Measurements from ENCODE around the gene ST3GAL4. TPM values are rescaled to one million over a fixed set of nuclear protein-coding genes. Genes with fewer than 3 reads are reported as not detected.
"Not testable (repeated sequence)": the region's sequence is repeated elsewhere in the genome, so short reads cannot be mapped to it uniquely, and the experiment has no call there.

The ST3GAL4 gene
- total and polyA plus RNA-seq, 10 of the 15 experiments (the other 5 are each of a cell fraction or from before 2014, with no cell fraction given) = 3.8 to 8.1 (median 6.5) TPM; not detected in 2

- in situ Hi-C loops (cut with MboI) = no loop called here
- Histone ChIP-seq H3K4me3 (no peak overlapping the region), H3K27ac (ENCODE audit: control insufficient read depth, insufficient read depth) (no peak overlapping the region), H3K9me3 (replicated peaks; ENCODE audit: control insufficient read depth, insufficient read depth, low read length) (no peaks in the 10 kb centered on the region; the same call in 2 of the 3 replicates), H4K20me1 (ENCODE audit: control insufficient read depth, insufficient read depth) (no peaks in the 10 kb centered on the region), H2AFZ (ENCODE audit: control insufficient read depth, low read depth, low read length) (no peak overlapping the region), H3K4me2 (ENCODE audit: control insufficient read depth, insufficient read depth) (peak overlapping the region; percentile 19), H3K4me1 (ENCODE audit: control insufficient read depth, insufficient read depth, low read length) (peaks cover 39% of the 10 kb centered on the region), H3K79me2 (ENCODE audit: control insufficient read depth, insufficient read depth, low read length) (peaks cover 24% of the 10 kb centered on the region), H3K27me3 (replicated peaks in 1 of 2; ENCODE audit: control insufficient read depth in 2 of 2, insufficient read depth in 2 of 2, low read length in 1 of 2) (no peaks in the 10 kb centered on the region), H3K36me3 (ENCODE audit: control insufficient read depth in 2 of 2, insufficient read depth in 2 of 2, low read length in 1 of 2) (peaks cover 1 to 14% of the 10 kb centered on the region in 2 experiments; a peak in 1 of 4 replicates), H3K9ac (ENCODE audit: control insufficient read depth, insufficient read depth, low read length) (no peak overlapping the region)
- DNase-seq (ENCODE audit: low read depth, low spot score) (no peak), ATAC-seq (no peak), FAIRE-seq (no peak)
- RAD21 ChIA-PET (ENCODE audit: unreplicated experiment) = interaction anchor here (0.6 to 1.2 kb wide), 2 partner anchors 27 to 173 kb away, joined by 3 to 4 read pairs; no protein-coding TSS in a partner anchor
- POLR2A ChIA-PET = interaction anchor here (1.0 kb wide), 1 partner anchor 13 kb away, joined by 3 read pairs; no protein-coding TSS in a partner anchor
- SMC1A ChIA-PET (ENCODE audit: uncharacterized antibody, unreplicated experiment) = interaction anchor here (0.7 to 6.5 kb wide), 5 partner anchors 11 to 176 kb away, joined by 3 to 78 read pairs (median 9); no protein-coding TSS in a partner anchor
- CTCF ChIA-PET = interaction anchor here (0.8 to 10.0 kb wide), 11 partner anchors 9 to 682 kb away, joined by 3 to 232 read pairs (median 4); no protein-coding TSS in a partner anchor
- no peak for TF ChIP-seq CBFB (IDR thresholded peaks at IDR 0.05; ENCODE audit: low read depth)
- no peak for TF ChIP-seq SP1 (IDR thresholded peaks at IDR 0.05; ENCODE audit: low read depth, low read length)
- no peak for TF ChIP-seq ZBTB33 (IDR thresholded peaks at IDR 0.05)
- TF ChIP-seq ATF7 (IDR thresholded peaks at IDR 0.05; ENCODE audit: low read depth) = no peak
- no peak for TF ChIP-seq BCL3 (IDR thresholded peaks at IDR 0.05; ENCODE audit: borderline replicate concordance, insufficient read depth, low read depth, low read length, poor library complexity, severe bottlenecking)
- no peak for TF ChIP-seq TCF3 (IDR thresholded peaks at IDR 0.05; ENCODE audit: borderline replicate concordance, insufficient read depth, low read depth, low read length)
- TF ChIP-seq MTA2 (IDR thresholded peaks at IDR 0.05; ENCODE audit: low read depth) = no peak
- no peak for TF ChIP-seq CBX3 (IDR thresholded peaks at IDR 0.05; ENCODE audit: borderline replicate concordance, low read depth)
- TF ChIP-seq JUND (IDR thresholded peaks at IDR 0.05; ENCODE audit: low read depth, low read length) = no peak
- no peak for TF ChIP-seq ZNF274 (IDR thresholded peaks at IDR 0.05; ENCODE audit: insufficient read depth, insufficient read length)
- no peak for TF ChIP-seq RUNX3 (IDR thresholded peaks at IDR 0.05; ENCODE audit: low read length)
- no peak for TF ChIP-seq NR2C2 (IDR thresholded peaks at IDR 0.05; ENCODE audit: borderline replicate concordance, control insufficient read depth, insufficient read length, low read depth)
- BruUV-seq (replicated peaks) = TSS peak; percentile 13
- intact Hi-C loops (cut with micrococcal nuclease; ENCODE audit: unreplicated experiment) = no loop called here
- 97% methylated on average over 4 of the region's 4 CpGs for WGBS (ENCODE audit: insufficient coverage, insufficient replicate concordance, low lambda C conversion rate, missing lambda C conversion rate)
These were observed 47.2 kb upstream of the ST3GAL4 start for GRCh38 chr11:126308271-126308671.

GRCh38 chr11:126308771-126309170 is 46.7 kb upstream of the ST3GAL4 start:
- H3K4me2 ChIP-seq (ENCODE audit: control insufficient read depth, insufficient read depth); POLR2A ChIA-PET; H4K20me1 ChIP-seq (ENCODE audit: control insufficient read depth, insufficient read depth); FAIRE-seq; H3K9me3 ChIP-seq (replicated peaks; ENCODE audit: control insufficient read depth, insufficient read depth, low read length); H3K27ac ChIP-seq (ENCODE audit: control insufficient read depth, insufficient read depth); ATAC-seq; DNase-seq (ENCODE audit: low read depth, low spot score); H3K27me3 ChIP-seq (replicated peaks in 1 of 2; ENCODE audit: control insufficient read depth in 2 of 2, insufficient read depth in 2 of 2, low read length in 1 of 2); H2AFZ ChIP-seq (ENCODE audit: control insufficient read depth, low read depth, low read length); in situ Hi-C loops (cut with MboI); H3K4me3 ChIP-seq; BruUV-seq (replicated peaks); intact Hi-C loops (cut with micrococcal nuclease; ENCODE audit: unreplicated experiment); H3K9ac ChIP-seq (ENCODE audit: control insufficient read depth, insufficient read depth, low read length): not testable (repeated sequence)
- Histone ChIP-seq H3K36me3 (ENCODE audit: control insufficient read depth in 2 of 2, insufficient read depth in 2 of 2, low read length in 1 of 2) (peaks cover 1 to 14% of the 10 kb centered on the region in 2 experiments; a peak in 1 of 4 replicates), H3K4me1 (ENCODE audit: control insufficient read depth, insufficient read depth, low read length) (peaks cover 44% of the 10 kb centered on the region), H3K79me2 (ENCODE audit: control insufficient read depth, insufficient read depth, low read length) (peaks cover 22% of the 10 kb centered on the region)
- ChIA-PET SMC1A (ENCODE audit: uncharacterized antibody, unreplicated experiment) (interaction anchor here (6.5 kb wide), 1 partner anchor 171 kb away, joined by 78 read pairs; no protein-coding TSS in a partner anchor), CTCF (interaction anchor here (0.9 to 10.0 kb wide), 6 partner anchors 10 to 174 kb away, joined by 3 to 232 read pairs (median 4); no protein-coding TSS in a partner anchor), RAD21 (ENCODE audit: unreplicated experiment) (interaction anchor here (0.6 to 1.2 kb wide), 3 partner anchors 28 to 172 kb away, joined by 3 to 4 read pairs (median 3); no protein-coding TSS in a partner anchor)
- WGBS (ENCODE audit: insufficient coverage, insufficient replicate concordance, low lambda C conversion rate, missing lambda C conversion rate) = 97% methylated on average over 3 of the region's 4 CpGs

All from GM12878 (cell line).